Kidney tubule cell (primary cell): ENCODE data around the gene NUDT3.
A peak's percentile ranks its signal among the peaks of the same experiment; 100 is the strongest.
"Not testable (repeated sequence)": the region's sequence is repeated elsewhere in the genome, so short reads cannot be mapped to it uniquely, and the experiment has no call there.

Source experiments
- DNase-seq: peaks from one replicate; pipeline ENCODE4 v3.0.0-alpha.2; 2018; ENCODE audit warnings: low spot score

Gene NUDT3

DNA sequence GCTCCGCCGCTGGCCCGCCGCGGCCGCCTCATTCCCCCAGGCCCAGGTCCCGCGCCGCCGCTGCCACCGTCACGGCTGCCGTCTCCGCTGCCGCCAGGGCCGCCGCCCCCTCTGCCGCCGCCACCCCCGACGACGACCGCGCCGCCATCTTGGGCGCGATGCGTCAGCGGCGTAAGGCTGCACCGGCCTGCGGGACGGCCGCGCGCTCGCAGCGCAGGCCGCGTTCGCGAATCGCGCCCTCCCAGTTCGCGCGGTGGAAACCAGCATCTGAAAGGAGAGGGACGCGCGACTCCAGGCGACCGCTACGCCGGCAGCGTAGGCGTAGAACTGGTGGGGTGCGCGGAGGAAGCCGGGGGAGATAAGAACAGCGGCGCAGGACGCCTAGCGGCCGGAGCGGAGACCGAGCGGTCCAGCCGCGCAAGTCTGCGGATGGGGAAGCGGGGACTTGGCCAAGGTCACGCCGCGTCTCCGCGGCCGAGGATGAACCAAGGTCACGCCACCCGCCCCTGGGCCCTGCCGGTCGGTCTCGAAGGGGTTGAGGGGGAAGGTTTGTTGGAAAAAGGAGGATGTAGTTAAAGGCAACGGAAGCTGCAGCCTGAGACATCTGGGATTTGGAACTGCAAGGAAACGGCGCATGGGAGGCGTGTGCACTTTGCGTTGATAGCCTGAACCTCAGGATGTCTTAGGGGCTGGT is at the start of gene NUDT3:
Gene NUDT3 (minus strand): TSS at position 173 of the 694 bp plus-strand sequence. CDS start 307 bp downstream, outside the sequence.
- DNase-seq: peak; percentile 94

DNA sequence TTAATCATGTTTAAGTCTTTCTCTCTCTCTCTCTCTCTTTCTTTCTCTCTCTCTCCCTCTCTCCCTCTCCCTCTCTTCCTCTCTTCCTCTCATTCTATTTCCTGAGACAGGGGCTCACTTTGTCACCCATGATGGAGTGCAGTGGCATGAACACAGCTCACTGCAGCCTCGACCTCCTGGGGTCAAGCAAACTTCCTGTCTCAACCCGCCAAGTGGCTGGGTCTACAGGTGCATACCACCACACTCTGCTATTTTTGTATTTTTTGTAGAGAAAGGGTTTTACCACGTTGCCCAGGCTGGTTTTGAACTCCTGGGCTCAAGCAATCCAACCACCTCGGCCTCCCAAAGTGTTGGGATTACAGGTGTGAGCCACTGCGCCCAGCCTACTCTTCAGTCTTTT is 49.1 kb upstream of the NUDT3 start:
- no peak for DNase-seq

- no peak for DNase-seq
These were observed 47.0 kb upstream of the NUDT3 start for GRCh38 chr6:34439442-34439841.

GRCh38 chr6:34438705-34439104 is 46.2 kb upstream of the NUDT3 start:
- no peak for DNase-seq

- no peak for DNase-seq
These were observed 45.1 kb upstream of the NUDT3 start for GRCh38 chr6:34437644-34437970.

DNA sequence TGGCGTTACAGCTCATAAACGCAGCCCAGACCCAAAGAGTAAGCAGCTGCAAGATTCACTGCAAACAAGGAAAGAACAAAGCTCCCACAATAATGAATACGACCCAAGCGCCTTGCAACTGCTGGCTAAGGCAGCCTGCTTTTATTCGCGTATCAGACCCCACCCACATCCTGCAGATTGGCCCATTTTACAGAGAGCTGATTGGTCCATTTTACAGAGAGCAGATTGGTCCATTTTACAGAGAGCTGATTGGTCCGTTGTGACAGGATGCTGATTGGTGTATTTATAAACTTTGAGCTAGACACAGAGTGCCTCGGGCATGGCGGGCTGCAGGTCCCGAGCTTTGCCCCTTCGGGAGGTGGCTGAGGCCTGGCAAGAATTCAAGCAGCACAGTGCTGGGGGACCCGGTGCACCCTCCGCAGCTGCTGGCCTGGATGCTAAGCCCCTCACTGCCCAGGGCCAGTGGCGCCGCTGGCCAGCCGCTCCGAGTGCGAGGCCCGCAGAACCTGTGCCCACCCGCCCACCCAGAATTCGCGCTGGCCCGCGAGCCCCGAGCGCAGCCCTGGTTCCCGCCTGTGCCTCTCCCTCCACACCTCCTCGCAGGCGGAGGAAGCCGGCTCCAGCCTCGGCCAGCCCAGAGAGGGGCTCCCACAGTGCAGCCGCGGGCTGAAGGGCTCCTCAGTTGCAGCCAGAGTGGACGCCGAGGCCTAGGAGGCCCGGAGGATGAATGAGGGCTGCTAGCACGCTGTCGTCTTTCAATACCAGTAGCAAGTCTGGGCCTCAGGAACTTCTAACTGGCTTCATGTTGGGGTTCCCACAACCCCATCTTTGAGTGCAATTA is 44.6 kb upstream of the NUDT3 start:
- DNase-seq: no peak

DNA sequence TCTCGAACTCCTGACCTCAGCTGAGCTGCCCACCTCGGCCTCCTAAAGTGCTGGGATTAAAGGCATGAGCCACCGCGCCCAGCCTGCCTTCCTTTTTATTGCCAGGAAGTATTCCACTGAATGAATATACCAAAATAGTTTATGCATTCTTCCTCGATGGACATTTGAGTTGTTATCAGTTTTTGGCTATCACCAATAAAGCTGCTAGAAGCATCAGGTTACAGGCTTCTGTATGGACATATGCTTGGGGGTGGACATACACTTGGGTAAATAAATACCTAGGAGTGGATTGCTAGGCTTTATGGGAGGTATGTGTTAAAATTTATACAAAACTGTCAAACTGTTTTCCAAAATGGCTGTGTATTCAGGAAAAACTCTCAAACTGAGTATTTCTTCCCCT is 43.4 kb upstream of the NUDT3 start:
- DNase-seq: no peak

GRCh38 chr6:34425498-34426410 is 33.3 kb upstream of the NUDT3 start, which contains the start of gene RPS10:
Gene RPS10 (minus strand): TSS chr6:34426069. CDS start chr6:34425221, 848 bp downstream.
- peak; percentile 94 for DNase-seq

GRCh38 chr6:34425132-34425497 is 32.6 kb upstream of the NUDT3 start:
- no peak for DNase-seq

DNA sequence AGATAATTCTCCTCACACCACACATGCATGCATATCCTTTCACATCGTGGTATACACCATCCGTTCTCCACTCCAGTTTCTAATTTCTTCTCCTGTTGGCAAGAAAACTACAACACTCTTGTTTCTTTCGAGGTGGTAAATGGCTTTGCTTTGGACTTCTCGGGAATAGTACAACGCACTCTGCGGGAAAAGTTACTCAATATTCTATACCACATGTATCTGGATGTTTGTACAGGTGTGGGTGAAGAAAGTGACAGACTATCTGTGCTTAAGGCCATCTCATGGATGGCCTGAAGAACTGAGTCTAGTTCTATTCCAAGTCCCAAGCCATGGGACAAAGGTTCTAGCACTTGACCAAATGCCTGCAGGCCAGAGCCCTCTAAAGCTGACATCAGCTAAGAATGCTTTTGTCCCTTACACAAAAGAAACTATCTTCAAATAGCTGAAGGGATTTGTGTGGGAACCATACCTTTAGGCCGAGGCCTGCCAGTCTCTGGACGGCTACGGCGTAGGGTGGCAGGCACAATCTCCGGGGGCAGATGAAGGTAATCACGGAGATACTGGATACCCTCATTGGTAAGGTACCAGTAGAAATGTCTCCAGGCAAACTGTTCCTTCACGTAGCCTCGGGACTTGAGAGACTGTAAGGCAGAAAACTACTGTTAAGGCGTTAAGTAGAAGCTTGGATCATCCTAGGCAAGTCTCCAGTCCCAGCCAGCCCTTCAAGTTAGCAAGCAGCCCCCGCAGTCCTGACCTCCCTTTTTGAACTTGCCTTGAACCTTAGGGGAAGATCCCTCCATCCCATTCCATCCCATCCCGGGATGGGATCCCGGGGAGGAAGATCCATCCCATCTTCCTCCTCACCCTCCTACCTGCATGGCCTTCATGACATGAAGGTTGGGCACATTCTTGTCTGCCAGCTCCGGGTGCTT is 32.0 kb upstream of the NUDT3 start:
- DNase-seq: no peak

DNA sequence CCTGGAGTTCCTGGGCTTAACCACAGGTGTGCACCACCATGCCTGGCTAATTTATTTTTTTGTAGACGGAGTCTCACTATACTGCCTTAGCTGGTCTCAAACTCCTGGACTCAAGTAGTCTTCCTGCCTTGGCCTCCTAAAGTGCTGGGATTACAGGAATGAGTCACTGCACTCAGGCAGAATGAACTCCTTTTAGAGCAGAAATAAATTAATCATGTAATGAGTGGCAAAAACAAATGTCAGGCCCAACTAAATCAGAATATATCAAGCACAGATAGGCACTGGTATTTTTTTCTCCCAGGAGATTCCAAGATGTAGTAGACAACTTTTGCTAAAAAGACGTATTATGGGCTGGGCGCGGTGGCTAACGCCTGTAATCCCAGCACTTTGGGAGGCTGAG is 30.8 kb upstream of the NUDT3 start:
- DNase-seq: peak; percentile 30

DNA sequence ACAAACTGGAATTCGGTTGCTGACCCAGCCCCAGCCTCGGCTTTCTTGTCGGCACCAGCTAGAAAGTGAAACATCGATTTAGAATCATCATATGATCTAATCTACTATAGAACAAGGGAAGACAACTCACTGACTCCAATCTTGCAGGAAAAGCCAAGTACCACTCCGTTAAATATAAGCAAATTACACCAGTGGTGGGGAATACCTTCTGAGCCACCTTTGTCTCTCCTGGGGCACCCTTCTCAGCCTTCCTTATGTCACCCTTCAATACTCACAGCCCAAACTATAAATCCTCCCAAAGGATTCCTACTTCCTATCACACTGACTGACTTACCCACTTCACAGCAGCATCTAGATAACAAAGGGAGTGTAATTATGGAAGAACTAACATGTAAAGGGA is 25.9 kb upstream of the NUDT3 start:
- DNase-seq: no peak

GRCh38 chr6:34416877-34417371 is 24.5 kb upstream of the NUDT3 start:
- DNase-seq: no peak

DNA sequence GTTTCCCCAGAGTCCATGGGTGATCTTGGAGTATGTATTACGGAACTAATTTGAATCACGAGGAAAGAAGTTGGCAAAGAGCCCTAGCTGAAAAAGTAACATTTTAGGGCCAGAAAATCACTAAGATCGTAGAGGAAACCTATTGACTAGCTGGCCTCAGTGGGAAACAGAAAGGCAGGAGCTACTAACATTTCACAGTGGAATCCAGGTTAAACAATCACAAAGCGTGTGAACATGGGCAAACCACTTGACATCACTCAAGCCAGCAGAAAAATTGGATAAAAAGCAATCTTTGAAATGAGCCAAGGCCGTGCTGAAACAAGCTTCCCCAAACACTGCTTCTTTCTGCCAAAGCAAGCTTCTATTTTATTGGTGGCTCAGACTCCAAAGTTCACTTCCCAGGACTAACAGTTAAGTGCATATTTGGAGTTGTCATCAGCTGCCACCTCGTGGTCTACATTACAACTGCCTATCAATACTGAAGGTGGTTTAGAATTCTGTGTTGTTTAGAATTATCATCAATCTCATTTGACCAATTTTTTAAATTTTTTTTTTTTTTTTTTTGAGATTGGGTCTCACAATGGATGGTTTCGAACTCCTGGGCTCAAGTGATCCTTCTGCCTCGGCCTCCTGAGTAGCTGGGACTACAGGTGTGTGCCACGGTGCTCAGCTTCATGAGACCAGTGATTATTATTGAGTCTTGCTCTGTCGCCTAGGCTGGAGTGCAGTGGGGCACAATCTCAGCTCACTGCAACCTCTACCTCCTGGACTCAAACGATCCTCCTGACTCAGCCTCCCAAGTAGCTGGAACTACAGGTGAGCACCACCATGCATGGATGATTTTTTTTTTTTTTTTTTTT is 22.8 kb upstream of the NUDT3 start:
- DNase-seq: peak; percentile 66

DNA sequence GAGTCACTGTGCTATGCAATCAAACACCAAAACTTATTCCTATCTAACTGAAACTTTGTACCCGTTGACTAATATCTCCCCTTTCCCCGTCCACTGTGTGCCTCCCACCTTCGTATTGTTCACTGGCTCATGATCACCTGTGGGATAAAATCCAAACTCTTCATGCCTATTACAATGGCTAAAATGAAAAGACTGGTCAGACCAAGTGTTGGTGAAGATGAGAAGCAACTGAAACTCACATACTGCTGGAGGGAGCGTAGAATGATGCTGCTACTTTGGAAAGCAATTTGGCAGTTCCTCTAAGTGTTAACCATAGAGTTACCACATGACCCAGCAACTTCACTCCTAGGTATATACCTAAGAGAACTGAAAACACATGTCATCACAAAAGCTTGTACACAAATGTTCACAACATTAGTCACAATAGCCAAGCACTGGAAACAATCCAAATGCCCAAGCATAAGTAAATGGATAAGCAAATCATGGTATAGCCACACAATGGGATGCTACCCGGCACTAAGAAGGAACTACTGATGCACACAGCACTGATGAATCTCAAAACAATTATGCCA is 20.3 kb upstream of the NUDT3 start:
- DNase-seq: peak; percentile 73

DNA sequence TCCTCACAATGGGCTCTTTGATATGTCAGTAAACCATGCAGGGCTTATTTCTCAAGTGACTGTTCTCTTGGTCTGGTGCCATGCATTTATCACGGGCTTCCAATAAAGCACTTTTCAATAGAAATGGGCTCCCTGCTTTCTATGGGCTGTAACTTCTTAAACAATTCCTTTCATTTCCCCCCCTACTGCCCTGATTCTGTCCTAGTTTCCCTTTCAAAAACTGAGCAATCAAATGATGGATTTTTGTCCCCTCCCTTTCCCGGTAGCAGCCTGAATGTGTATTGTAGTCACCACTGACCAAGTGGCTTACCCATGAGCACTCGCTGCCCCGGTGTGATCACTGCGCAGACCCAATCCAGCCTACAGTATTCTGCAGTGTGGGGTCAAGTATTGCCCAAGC is 19.5 kb upstream of the NUDT3 start:
- no peak for DNase-seq

DNA sequence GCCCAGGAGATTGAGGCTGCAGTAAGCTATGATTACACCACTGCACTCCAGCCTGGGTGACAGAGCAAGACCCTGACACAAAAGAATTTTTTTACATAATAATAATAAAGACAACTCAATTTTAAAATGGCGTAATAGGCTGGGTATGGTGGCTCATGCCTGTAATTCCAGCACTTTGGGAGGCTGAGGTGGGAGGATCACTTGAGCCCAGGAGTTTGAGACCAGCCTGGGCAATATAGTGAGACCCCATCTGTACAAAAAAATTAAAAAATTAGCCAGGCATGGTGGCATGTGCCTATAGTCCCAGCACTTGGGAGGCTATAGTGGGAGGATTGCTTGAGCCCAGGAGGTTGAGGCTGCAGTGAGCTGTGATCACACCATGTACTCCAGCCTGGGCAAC is 15.4 kb upstream of the NUDT3 start:
- not testable (repeated sequence) for DNase-seq

- DNase-seq: no peak
These were observed 4.0 kb upstream of the NUDT3 start for GRCh38 chr6:34396518-34396917.

DNA sequence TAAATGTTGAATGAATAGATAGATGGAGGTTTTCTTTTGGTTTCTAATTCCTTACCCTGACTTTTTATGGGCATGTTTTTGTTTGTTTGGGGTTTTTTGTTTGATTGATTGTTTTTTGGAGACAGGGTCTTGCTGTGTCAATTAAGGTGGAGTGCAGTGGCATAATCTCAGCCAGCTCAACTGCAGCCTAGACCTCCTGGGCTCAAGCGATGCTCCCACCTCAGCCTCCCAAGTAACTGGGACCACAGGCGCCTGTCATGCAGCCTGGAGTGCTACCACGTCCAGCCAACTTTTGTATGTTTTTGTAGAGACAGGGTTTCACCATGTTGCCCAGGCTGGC is 1.5 kb upstream of the NUDT3 start:
- no peak for DNase-seq
